AG04449 (cell line): ENCODE results near the gene UQCRC1.
"Not testable (repeated sequence)": the region's sequence is repeated elsewhere in the genome, so short reads cannot be mapped to it uniquely, and the experiment has no call there.

Experiments
- CTCF ChIA-PET: fragments of 350-600 bp; formaldehyde crosslinking; extraction: SDS; loops from one replicate; lab custom pipeline; 2021; ENCODE audit warnings: antibody characterized with exemption; lab: Yijun Ruan, JAX
- POLR2A ChIA-PET: fragments of 400-600, 350-600 bp; formaldehyde crosslinking; extraction: SDS; loops from one replicate; lab custom pipeline; 2020; ENCODE audit warnings: antibody characterized with exemption, inconsistent platforms; lab: Yijun Ruan, JAX
- DNase-seq: peaks from one replicate; pipeline ENCODE4 v3.0.0-alpha.2; 2010; ENCODE audit warnings: low read depth, low spot score
- H3K4me3 ChIP-seq: 2 replicates; pipeline ENCODE4 v1.5.1; 2011; ENCODE audit warnings: low read depth, mild to moderate bottlenecking, control low read depth, low read length
- TF ChIP-seq, protein P1 (sequence below): IDR thresholded peaks from one replicate; pipeline ENCODE4 v1.5.1; 2011; ENCODE audit warnings: mild to moderate bottlenecking, moderate library complexity, low read length, control low read depth, inconsistent platforms; ENCODE audit not compliant: insufficient read depth; ENCODE audit errors: missing control alignments

Gene UQCRC1

DNA sequence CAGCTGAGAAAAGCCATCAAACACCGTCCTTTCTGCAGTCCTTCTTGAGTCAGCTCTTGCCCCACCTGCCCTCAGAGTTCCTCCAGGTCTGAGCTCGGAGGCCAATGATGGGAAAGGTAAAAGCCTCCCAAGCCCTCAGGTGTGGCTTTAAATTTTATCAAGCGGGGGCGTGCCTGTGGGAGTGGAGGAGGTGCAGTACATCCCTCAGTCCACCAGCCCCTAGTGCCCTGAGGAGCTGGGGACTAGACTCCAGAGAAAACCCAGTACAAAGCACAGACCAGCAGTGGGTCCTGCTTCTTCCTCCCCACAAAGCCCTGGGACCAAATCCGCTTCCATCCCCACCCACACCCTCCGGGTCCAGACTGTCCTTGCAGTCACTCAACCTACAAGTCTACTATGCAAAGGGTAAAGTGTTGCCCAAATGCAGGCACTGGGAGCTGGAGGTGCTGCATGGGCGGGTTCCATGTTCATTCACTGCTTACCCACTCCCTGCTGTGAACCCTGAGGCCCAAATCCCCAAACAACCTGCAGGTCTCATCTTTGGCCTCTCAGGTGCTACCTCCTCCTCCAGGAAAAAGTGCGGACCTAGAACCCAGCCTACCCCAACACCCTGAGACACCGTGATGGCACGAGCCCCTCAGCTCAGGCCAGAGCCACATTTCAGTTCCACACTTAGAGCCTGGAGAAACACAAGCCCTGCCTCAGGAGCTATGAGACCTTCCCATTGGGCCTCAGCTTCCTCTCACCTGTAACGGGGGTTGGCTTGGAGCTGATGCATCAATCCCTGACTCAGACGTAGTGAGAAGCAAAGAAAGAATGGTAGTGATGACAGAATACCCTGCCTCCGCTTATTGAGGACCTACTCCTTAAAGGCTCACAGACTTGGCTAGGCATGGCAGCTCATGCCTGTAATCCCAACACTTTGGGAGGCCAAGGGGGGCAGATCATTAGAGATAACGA lies 55.3 kb downstream of the UQCRC1 start:
- POLR2A ChIA-PET: interaction anchor here (0.6 kb wide), 1 partner anchor 360 kb away, joined by 3 read pairs; no protein-coding TSS in a partner anchor
- no peak for DNase-seq
- TF ChIP-seq, protein P1, sequence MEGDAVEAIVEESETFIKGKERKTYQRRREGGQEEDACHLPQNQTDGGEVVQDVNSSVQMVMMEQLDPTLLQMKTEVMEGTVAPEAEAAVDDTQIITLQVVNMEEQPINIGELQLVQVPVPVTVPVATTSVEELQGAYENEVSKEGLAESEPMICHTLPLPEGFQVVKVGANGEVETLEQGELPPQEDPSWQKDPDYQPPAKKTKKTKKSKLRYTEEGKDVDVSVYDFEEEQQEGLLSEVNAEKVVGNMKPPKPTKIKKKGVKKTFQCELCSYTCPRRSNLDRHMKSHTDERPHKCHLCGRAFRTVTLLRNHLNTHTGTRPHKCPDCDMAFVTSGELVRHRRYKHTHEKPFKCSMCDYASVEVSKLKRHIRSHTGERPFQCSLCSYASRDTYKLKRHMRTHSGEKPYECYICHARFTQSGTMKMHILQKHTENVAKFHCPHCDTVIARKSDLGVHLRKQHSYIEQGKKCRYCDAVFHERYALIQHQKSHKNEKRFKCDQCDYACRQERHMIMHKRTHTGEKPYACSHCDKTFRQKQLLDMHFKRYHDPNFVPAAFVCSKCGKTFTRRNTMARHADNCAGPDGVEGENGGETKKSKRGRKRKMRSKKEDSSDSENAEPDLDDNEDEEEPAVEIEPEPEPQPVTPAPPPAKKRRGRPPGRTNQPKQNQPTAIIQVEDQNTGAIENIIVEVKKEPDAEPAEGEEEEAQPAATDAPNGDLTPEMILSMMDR: no peak
- CTCF ChIA-PET: interaction anchor here (0.6 to 3.6 kb wide), 7 partner anchors 7 to 153 kb away, joined by 3 to 19 read pairs (median 7); partner anchors contain the start of gene SLC26A6
- H3K4me3 ChIP-seq: no peak overlapping the region

DNA sequence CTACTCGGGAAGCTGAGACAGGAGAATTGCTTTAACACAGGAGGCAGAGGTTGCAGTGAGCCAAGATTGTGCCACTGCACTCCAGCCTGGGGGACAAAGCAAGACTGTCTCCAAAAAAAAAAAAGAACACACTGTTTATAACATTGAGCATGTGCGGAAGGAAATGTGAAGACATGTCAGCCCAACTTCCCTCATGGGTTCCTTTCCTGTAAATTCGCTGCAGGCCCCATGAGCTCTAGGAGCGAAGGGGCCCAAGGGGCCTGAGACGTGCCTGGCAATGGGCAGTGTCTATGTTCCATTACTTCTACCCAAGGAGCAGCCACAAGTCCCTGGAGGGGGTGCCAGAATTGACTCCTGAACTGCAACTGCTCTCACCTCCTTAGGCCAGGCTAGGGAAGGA lies 56.1 kb downstream of the UQCRC1 start:
- H3K4me3 ChIP-seq: no peak overlapping the region
- DNase-seq: no peak
- TF ChIP-seq, protein P1: no peak
- POLR2A ChIA-PET: interaction anchor here (0.5 kb wide), 1 partner anchor 85 kb away, joined by 3 read pairs; no protein-coding TSS in a partner anchor
- CTCF ChIA-PET: interaction anchor here (0.7 to 3.6 kb wide), 9 partner anchors 8 to 281 kb away, joined by 3 to 19 read pairs (median 5); partner anchors contain the start of gene SLC26A6

DNA sequence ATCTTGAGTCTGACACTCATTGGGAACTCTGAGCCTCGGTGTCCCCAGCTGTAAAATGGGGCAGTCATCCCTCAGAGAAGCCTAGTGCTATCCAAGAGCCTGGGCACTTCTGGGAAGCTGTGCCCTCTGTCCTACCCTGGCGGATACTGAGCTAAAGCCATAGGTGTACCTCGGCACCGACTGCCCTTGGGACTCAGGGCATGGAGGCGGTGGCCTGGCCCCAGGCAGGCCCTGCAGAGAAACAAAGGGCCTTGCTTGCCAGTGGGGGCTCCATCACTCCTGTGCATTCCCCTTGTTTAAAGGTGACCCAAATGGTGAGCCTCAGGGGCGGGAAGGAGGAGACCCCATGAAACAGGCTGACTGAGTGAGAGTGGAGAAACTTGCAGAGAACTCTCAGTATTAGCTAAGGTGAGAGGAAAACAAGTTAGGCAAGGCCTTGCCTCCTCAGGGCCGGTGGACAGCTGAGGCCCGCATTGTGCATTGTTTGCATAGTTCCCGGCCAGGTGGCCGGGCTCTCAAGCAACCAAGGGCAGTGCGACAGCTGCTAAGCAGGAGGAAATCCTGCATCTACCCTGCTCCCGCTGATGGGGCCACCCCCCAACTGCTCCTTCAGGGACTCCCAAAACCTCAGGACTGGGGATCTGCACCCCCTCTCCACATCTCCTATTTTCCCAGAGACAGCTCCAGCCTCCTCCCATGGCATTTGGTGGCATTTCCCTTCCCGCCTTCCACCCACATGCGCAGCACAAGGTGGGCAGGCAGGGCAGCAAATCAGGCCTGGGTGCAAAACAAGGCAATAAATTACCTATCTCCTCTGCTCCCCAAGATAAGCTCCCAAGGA lies 57.1 kb downstream of the UQCRC1 start:
- H3K4me3 ChIP-seq: no peak overlapping the region
- ChIA-PET CTCF (interaction anchor here (1.3 to 3.6 kb wide), 7 partner anchors 10 to 280 kb away, joined by 3 to 19 read pairs (median 4); partner anchors contain the start of gene SLC26A6), POLR2A (interaction anchor here (0.6 to 1.2 kb wide), 2 partner anchors 26 to 113 kb away, joined by 3 read pairs; partner anchors contain the start of gene CCDC51)
- TF ChIP-seq, protein P1: no peak
- no peak for DNase-seq

DNA sequence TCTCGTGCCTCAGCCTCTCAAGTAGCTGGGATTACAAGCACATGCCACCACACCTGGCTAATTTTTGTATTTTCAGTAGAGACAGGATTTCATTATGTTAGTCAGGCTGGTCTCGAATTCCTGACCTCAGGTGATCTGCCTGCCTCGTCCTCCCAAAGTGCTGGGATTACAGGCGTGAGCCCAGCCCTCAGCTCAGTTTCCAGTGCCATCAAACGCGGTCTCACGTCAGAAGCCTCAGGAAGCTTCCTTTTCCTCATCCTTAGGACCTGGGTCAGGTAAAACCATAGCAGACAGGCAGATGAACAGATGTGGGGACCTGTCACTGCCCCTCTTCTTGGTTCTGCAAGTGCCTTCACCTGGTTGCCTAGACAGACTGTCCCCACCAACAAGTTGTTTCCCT lies 57.8 kb downstream of the UQCRC1 start:
- CTCF ChIA-PET: interaction anchor here (0.6 to 9.9 kb wide), 7 partner anchors 13 to 151 kb away, joined by 3 to 106 read pairs (median 10); partner anchors contain the start of genes CCDC51, SLC26A6 and TMA7
- H3K4me3 ChIP-seq, DNase-seq: not testable (repeated sequence)
- POLR2A ChIA-PET: interaction anchor here (1.2 kb wide), 1 partner anchor 112 kb away, joined by 3 read pairs; the partner anchor contains the start of gene CCDC51
